GM20000 (cell line): ENCODE data around the gene TEAD1.

Experiments
- DNase-seq: peaks from one replicate; pipeline ENCODE4 v3.0.0; 2012; ENCODE audit warnings: low spot score
- CTCF ChIP-seq: IDR thresholded peaks from 2 replicates; pipeline ENCODE4 v1.5.1; 2012; ENCODE audit warnings: mild to moderate bottlenecking, control low read depth; ENCODE audit errors: extremely low read depth, missing control alignments

TEAD1 gene

GRCh38 chr11:12717851-12718291, 43.6 kb downstream of the TEAD1 start:
- DNase-seq, result peak; percentile 31
- TF ChIP-seq CTCF, result no peak

- no peak for DNase-seq
- no peak for TF ChIP-seq CTCF
Measured at GRCh38 chr11:12719221-12719620, 45.0 kb downstream of the TEAD1 start.

- TF ChIP-seq CTCF, result no peak
- DNase-seq, result no peak
Measured at GRCh38 chr11:12721816-12722604, 47.8 kb downstream of the TEAD1 start.

GRCh38 chr11:12723421-12724300, 49.4 kb downstream of the TEAD1 start:
- no peak for TF ChIP-seq CTCF

GRCh38 chr11:12724301-12725054, 50.3 kb downstream of the TEAD1 start:
- no peak for DNase-seq
- no peak for TF ChIP-seq CTCF

More at GRCh38 chr11:12723421-12724300, 49.4 kb downstream of the TEAD1 start:
- DNase-seq, result no peak

- no peak for DNase-seq
- TF ChIP-seq CTCF, result no peak
Measured at GRCh38 chr11:12725055-12725862, 51.0 kb downstream of the TEAD1 start.
